Transverse colon (tissue), 3 donors: ENCODE measurements around the gene GNG7.

ENCODE experiments used
- CTCF ChIP-seq, 5 experiments: fragments of 200-600 bp in 3 of 5; fragments of 450-650 bp in 2 of 5; sonication (generic) in 3 of 5; IDR thresholded peaks; 1 replicate in 2 of 5; 2 replicates in 3 of 5; pipeline ENCODE4 v1.5.1; 2016 to 2017; ENCODE audit warnings: antibody characterized with exemption in 5 of 5, inconsistent platforms in 3 of 5, mild to moderate bottlenecking in 2 of 5, moderate library complexity in 1 of 5
- POLR2A ChIP-seq: fragments of 450-650 bp; IDR thresholded peaks from one replicate; pipeline ENCODE4 v1.6.1; 2016; ENCODE audit warnings: antibody characterized with exemption, mild to moderate bottlenecking, moderate library complexity

- TF ChIP-seq CTCF (IDR thresholded peaks at IDR 0.05) (no peak), POLR2A (no peak)
These were observed 238.1 kb downstream of the GNG7 start for GRCh38 chr19:2464389-2464788.
